CD4-positive, CD25-positive, alpha-beta regulatory T cell (primary cell): ENCODE data around the gene RCAN2. TPM values are rescaled to one million over a fixed set of nuclear protein-coding genes. Genes with fewer than 3 reads are reported as not detected.
A peak's percentile ranks its signal among the peaks of the same experiment; 100 is the strongest.

ENCODE experiments used
- ATAC-seq, 2 donors: fragments of 150-1000 bp; cut with Tn5 transposase; one replicate each; pipeline ENCODE4 v1.10.0; 2021; ENCODE audit warnings: low read depth in 2 of 2, moderate number of reproducible peaks in 2 of 2, moderate library complexity in 1 of 2
- DNase-seq, 3 donors: peaks; one replicate each; pipeline versions ENCODE4 v3.0.0 to v3.0.0-alpha.2; 2012 to 2022; ENCODE audit warnings: mixed read lengths in 1 of 3
- H3K27ac ChIP-seq: one replicate; pipeline ENCODE4 v1.7.0; 2013; ENCODE audit warnings: mild to moderate bottlenecking, low read length; ENCODE audit not compliant: insufficient read depth, poor library complexity, severe bottlenecking
- H3K27me3 ChIP-seq: one replicate; pipeline ENCODE4 v1.7.0; 2013; ENCODE audit warnings: low read length; ENCODE audit not compliant: control insufficient read depth, insufficient read depth
- H3K36me3 ChIP-seq: one replicate; pipeline ENCODE4 v1.7.0; 2013; ENCODE audit warnings: mild to moderate bottlenecking, low read length, moderate library complexity; ENCODE audit not compliant: control insufficient read depth, insufficient read depth
- H3K4me1 ChIP-seq: 2 replicates; pipeline ENCODE4 v1.7.0; 2013; ENCODE audit warnings: mild to moderate bottlenecking, low read length; ENCODE audit not compliant: insufficient read depth, control insufficient read depth, poor library complexity, severe bottlenecking
- H3K4me3 ChIP-seq: one replicate; pipeline ENCODE4 v1.7.0; 2013; ENCODE audit warnings: low read depth, mild to moderate bottlenecking, low read length, moderate library complexity
- H3K9me3 ChIP-seq, 2 experiments: 1 replicate in 1 of 2; 2 replicates in 1 of 2; pipeline ENCODE4 v1.7.0; 2013; ENCODE audit warnings: low read length in 2 of 2, mild to moderate bottlenecking in 1 of 2, moderate library complexity in 1 of 2; ENCODE audit not compliant: control insufficient read depth in 2 of 2
- H3K27ac Mint-ChIP-seq, 3 donors: one replicate each; pipeline ENCODE4 v1.8.0; 2020 to 2022; ENCODE audit warnings: mild to moderate bottlenecking in 3 of 3, mixed read lengths in 3 of 3, moderate library complexity in 2 of 3
- H3K27me3 Mint-ChIP-seq: one replicate; pipeline ENCODE4 v1.8.0; 2022; ENCODE audit warnings: mild to moderate bottlenecking, mixed read lengths
- H3K36me3 Mint-ChIP-seq: one replicate; pipeline ENCODE4 v1.8.0; 2020; ENCODE audit warnings: mixed read lengths
- H3K4me1 Mint-ChIP-seq, 4 donors: one replicate each; pipeline ENCODE4 v1.8.0; 2020 to 2022; ENCODE audit warnings: mixed read lengths in 4 of 4, mild to moderate bottlenecking in 1 of 4
- H3K4me3 Mint-ChIP-seq, 4 donors: one replicate each; pipeline ENCODE4 v1.8.0; 2020 to 2022; ENCODE audit warnings: mild to moderate bottlenecking in 4 of 4, mixed read lengths in 4 of 4, moderate library complexity in 3 of 4
- H3K9me3 Mint-ChIP-seq, 7 donors: one replicate each; pipeline ENCODE4 v1.8.0; 2020 to 2022; ENCODE audit warnings: mixed read lengths in 7 of 7, mild to moderate bottlenecking in 3 of 7, moderate library complexity in 2 of 7
- polyA plus RNA-seq, 4 donors: library from polyadenylated mRNA; unstranded; fragments of 300-500 nt; fragmentation: Illumina TruSeq; gene quantifications; one replicate each; pipeline ENCODE4 v1.2.3, GENCODE V29; 2021
- total RNA-seq: library from RNA; stranded (reverse); gene quantifications from one replicate; pipeline ENCODE4 v1.2.3, GENCODE V29; 2022

The RCAN2 gene
- total RNA-seq (not detected), polyA plus RNA-seq (under 1 TPM in 2 of 4 donors, not detected in 2; 0.08 to 0.14 TPM)

GRCh38 chr6:46491201-46491627 lies at the start of gene RCAN2:
TSS of gene RCAN2 (minus strand) at chr6:46491449.
- H3K9me3 Mint-ChIP-seq, result peaks cover 0 to 1% (median 0%) of the 10 kb centered on the region in 7 donors
- Histone ChIP-seq H3K27ac (no peak within 1 kb of the TSS), H3K4me3 (no peak within 1 kb of the TSS), H3K4me1 (peaks cover 8% of the 10 kb centered on the region), H3K27me3 (peaks cover 42% of the 10 kb centered on the region), H3K36me3 (no peaks in the 10 kb centered on the region), H3K9me3 (no peaks in the 10 kb centered on the region)
- no peaks in the 10 kb centered on the region for H3K36me3 Mint-ChIP-seq
- peaks cover 76% of the 10 kb centered on the region for H3K27me3 Mint-ChIP-seq
- H3K4me3 Mint-ChIP-seq, result peak within 1 kb of the TSS; percentile 1 to 52 (median 36)
- no peak within 1 kb of the TSS for H3K27ac Mint-ChIP-seq
- peaks cover 0 to 11% (median under 1%) of the 10 kb centered on the region in 4 donors for H3K4me1 Mint-ChIP-seq
- DNase-seq (peak in 1 of 3 donors; percentile 6), ATAC-seq (no peak)

GRCh38 chr6:46539866-46540265 lies 48.6 kb upstream of the RCAN2 start:
- DNase-seq (no peak), ATAC-seq (no peak)
- Histone ChIP-seq H3K27me3 (peaks cover 2% of the 10 kb centered on the region), H3K36me3 (no peaks in the 10 kb centered on the region), H3K27ac (no peak overlapping the region), H3K4me3 (no peak overlapping the region), H3K4me1 (no peaks in the 10 kb centered on the region), H3K9me3 (no peaks in the 10 kb centered on the region)
- H3K9me3 Mint-ChIP-seq, result peaks cover 0 to 6% (median 3%) of the 10 kb centered on the region in 7 donors
- H3K27me3 Mint-ChIP-seq, result peaks cover 4% of the 10 kb centered on the region
- H3K27ac Mint-ChIP-seq, result no peak overlapping the region
- H3K36me3 Mint-ChIP-seq, result no peaks in the 10 kb centered on the region
- no peaks in the 10 kb centered on the region for H3K4me1 Mint-ChIP-seq
- H3K4me3 Mint-ChIP-seq, result no peak overlapping the region

GRCh38 chr6:46538800-46539480 lies 47.7 kb upstream of the RCAN2 start:
- Histone ChIP-seq H3K4me1 (no peaks in the 10 kb centered on the region), H3K4me3 (no peak overlapping the region), H3K27me3 (peaks cover 2% of the 10 kb centered on the region), H3K9me3 (no peaks in the 10 kb centered on the region), H3K27ac (no peak overlapping the region), H3K36me3 (no peaks in the 10 kb centered on the region)
- Mint-ChIP-seq H3K4me1 (no peaks in the 10 kb centered on the region), H3K27ac (no peak overlapping the region), H3K27me3 (peaks cover 4% of the 10 kb centered on the region), H3K9me3 (peaks cover 0 to 4% (median 2%) of the 10 kb centered on the region in 7 donors), H3K4me3 (no peak overlapping the region), H3K36me3 (no peaks in the 10 kb centered on the region)
- ATAC-seq (no peak), DNase-seq (no peak)

GRCh38 chr6:46530896-46531295 lies 39.6 kb upstream of the RCAN2 start:
- no peak overlapping the region for H3K4me3 ChIP-seq

GRCh38 chr6:46528961-46529750 lies 37.9 kb upstream of the RCAN2 start:
- Mint-ChIP-seq H3K36me3 (no peaks in the 10 kb centered on the region), H3K4me1 (no peaks in the 10 kb centered on the region), H3K4me3 (no peak overlapping the region), H3K27me3 (peaks cover 8% of the 10 kb centered on the region), H3K9me3 (peaks cover 0 to 3% (median 0%) of the 10 kb centered on the region in 7 donors), H3K27ac (no peak overlapping the region)
- Histone ChIP-seq H3K4me1 (no peaks in the 10 kb centered on the region), H3K36me3 (no peaks in the 10 kb centered on the region), H3K9me3 (no peaks in the 10 kb centered on the region), H3K27me3 (no peaks in the 10 kb centered on the region), H3K27ac (no peak overlapping the region), H3K4me3 (no peak overlapping the region)
- ATAC-seq (no peak), DNase-seq (no peak)

More at GRCh38 chr6:46530896-46531295, 39.6 kb upstream of the RCAN2 start:
- H3K27ac Mint-ChIP-seq, result no peak overlapping the region
- no peak overlapping the region for H3K27ac ChIP-seq
- no peaks in the 10 kb centered on the region for H3K36me3 Mint-ChIP-seq
- ATAC-seq, result no peak
- peaks cover 0 to 3% (median 0%) of the 10 kb centered on the region in 7 donors for H3K9me3 Mint-ChIP-seq
- no peaks in the 10 kb centered on the region for H3K9me3 ChIP-seq
- H3K4me1 ChIP-seq, result no peaks in the 10 kb centered on the region
- H3K27me3 Mint-ChIP-seq, result peaks cover 8% of the 10 kb centered on the region
- no peaks in the 10 kb centered on the region for H3K27me3 ChIP-seq
- H3K4me1 Mint-ChIP-seq, result no peaks in the 10 kb centered on the region
- H3K36me3 ChIP-seq, result no peaks in the 10 kb centered on the region
- DNase-seq, result no peak
- H3K4me3 Mint-ChIP-seq, result no peak overlapping the region

- Histone ChIP-seq H3K36me3 (no peaks in the 10 kb centered on the region), H3K4me1 (no peaks in the 10 kb centered on the region), H3K27ac (no peak overlapping the region), H3K27me3 (no peaks in the 10 kb centered on the region), H3K4me3 (no peak overlapping the region), H3K9me3 (no peaks in the 10 kb centered on the region)
- no peak for DNase-seq
- Mint-ChIP-seq H3K4me3 (no peak overlapping the region), H3K4me1 (no peaks in the 10 kb centered on the region), H3K36me3 (no peaks in the 10 kb centered on the region), H3K27ac (no peak overlapping the region), H3K27me3 (peaks cover 16% of the 10 kb centered on the region), H3K9me3 (peaks cover 0 to 4% (median 2%) of the 10 kb centered on the region in 7 donors)
- ATAC-seq, result no peak
Observed at GRCh38 chr6:46526607-46527006, 35.4 kb upstream of the RCAN2 start.

GRCh38 chr6:46525583-46525982 lies 34.3 kb upstream of the RCAN2 start:
- no peaks in the 10 kb centered on the region for H3K9me3 ChIP-seq
- no peak overlapping the region for H3K27ac ChIP-seq
- H3K4me3 ChIP-seq, result no peak overlapping the region
- ATAC-seq (no peak), DNase-seq (no peak)
- Mint-ChIP-seq H3K27ac (peak overlapping the region in 1 of 3 donors; percentile 89), H3K4me3 (no peak overlapping the region), H3K9me3 (peaks cover 0 to 4% (median 2%) of the 10 kb centered on the region in 7 donors), H3K27me3 (peaks cover 13% of the 10 kb centered on the region), H3K36me3 (no peaks in the 10 kb centered on the region), H3K4me1 (no peaks in the 10 kb centered on the region)
- no peaks in the 10 kb centered on the region for H3K36me3 ChIP-seq
- no peaks in the 10 kb centered on the region for H3K4me1 ChIP-seq
- no peaks in the 10 kb centered on the region for H3K27me3 ChIP-seq
